ENCODE data around the gene SFI1. TPM values are rescaled to one million over a fixed set of nuclear protein-coding genes. Genes with fewer than 3 reads are reported as not detected.

SFI1 gene
- total RNA-seq, 1 experiment from 2014 or later: 55.2 TPM

DNA sequence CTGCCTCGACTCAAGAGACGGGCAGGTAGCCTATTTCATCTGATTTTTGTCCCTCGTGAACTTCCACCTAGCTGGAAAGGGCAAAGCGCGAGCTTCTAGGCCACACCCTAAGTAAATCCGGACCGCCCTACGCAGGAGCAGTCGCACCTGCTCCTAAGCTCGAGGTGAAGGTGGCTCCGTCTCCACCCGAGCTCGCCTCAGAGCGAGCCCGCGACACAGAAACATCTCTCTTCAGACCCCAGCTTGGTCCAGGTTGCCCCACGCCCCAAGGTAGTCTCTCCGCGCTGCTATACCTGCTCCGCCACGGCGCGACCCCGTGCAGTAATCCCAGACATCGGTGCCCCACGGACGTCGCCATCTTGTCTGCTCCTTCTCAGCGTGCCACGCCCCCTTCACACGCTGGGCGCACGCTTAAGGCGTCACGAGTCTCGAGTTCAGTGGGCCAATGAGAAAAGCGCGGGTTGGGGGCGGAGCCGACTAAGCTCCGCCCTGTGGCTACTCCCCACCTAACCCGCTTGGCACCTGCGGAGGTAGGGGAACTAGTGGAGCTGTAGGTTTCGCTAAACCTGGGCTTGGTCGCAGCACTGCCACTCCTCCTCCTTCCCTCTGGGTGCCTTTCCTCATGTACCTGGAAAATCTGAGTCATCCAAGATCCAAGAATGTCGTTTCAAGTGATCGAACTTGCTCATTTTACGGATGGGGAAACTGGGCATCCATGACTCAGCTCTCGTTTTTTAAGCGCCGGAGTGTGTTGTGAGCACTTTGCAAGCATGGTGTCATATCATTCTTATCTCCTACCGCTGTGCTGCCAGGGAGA is 165.7 kb downstream of the SFI1 start, which contains the start of gene PISD:
PISD (minus strand) TSS at position 365 of the 817 bp plus-strand sequence; CDS start at position 358, 7 bp downstream.
- POLR2A ChIA-PET: interaction anchor here (0.5 to 2.9 kb wide), 16 partner anchors 8 to 1119 kb away, joined by 3 to 31 read pairs (median 6); partner anchors contain the start of gene DEPDC5
- CTCF ChIA-PET: interaction anchor here (0.8 to 2.6 kb wide), 7 partner anchors 15 to 308 kb away, joined by 4 to 33 read pairs (median 5); no protein-coding TSS in a partner anchor
- peak; percentile 96 to 97 for DNase-seq
- intact Hi-C loops (cut with micrococcal nuclease; ENCODE audit: unreplicated experiment): loop anchor here (2.0 kb wide), 2 partner anchors 15 to 31 kb away; no protein-coding TSS in a partner anchor
- TF ChIP-seq, protein P1, sequence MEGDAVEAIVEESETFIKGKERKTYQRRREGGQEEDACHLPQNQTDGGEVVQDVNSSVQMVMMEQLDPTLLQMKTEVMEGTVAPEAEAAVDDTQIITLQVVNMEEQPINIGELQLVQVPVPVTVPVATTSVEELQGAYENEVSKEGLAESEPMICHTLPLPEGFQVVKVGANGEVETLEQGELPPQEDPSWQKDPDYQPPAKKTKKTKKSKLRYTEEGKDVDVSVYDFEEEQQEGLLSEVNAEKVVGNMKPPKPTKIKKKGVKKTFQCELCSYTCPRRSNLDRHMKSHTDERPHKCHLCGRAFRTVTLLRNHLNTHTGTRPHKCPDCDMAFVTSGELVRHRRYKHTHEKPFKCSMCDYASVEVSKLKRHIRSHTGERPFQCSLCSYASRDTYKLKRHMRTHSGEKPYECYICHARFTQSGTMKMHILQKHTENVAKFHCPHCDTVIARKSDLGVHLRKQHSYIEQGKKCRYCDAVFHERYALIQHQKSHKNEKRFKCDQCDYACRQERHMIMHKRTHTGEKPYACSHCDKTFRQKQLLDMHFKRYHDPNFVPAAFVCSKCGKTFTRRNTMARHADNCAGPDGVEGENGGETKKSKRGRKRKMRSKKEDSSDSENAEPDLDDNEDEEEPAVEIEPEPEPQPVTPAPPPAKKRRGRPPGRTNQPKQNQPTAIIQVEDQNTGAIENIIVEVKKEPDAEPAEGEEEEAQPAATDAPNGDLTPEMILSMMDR (IDR thresholded peaks at IDR 0.05; ENCODE audit: insufficient read depth in 1 of 2, low read depth in 1 of 2, low read length in 1 of 2, severe bottlenecking in 1 of 2, unreplicated experiment in 1 of 2): no peak
- Mint-ChIP-seq H3K9me3 (ENCODE audit: unreplicated experiment) (no peaks in the 10 kb centered on the region), H3K4me3 (ENCODE audit: unreplicated experiment) (peak within 1 kb of the TSS; percentile 97), H3K4me1 (ENCODE audit: low read depth, unreplicated experiment) (peaks cover 20% of the 10 kb centered on the region), H3K36me3 (ENCODE audit: insufficient read depth, unreplicated experiment) (peaks cover 29% of the 10 kb centered on the region), H3K27ac (ENCODE audit: unreplicated experiment) (peak within 1 kb of the TSS; percentile 99), H3K27me3 (ENCODE audit: insufficient read depth, unreplicated experiment) (no peaks in the 10 kb centered on the region)
- H3K9me3 ChIP-seq: no peaks in the 10 kb centered on the region
- no TSS peak for BruUV-seq (replicated peaks)
- no peaks in the 10 kb centered on the region for H3K36me3 ChIP-seq (ENCODE audit: control insufficient read depth, insufficient read depth, low read length)
- H3K27me3 ChIP-seq (replicated peaks; ENCODE audit: control insufficient read depth, insufficient read depth, low read length): no peaks in the 10 kb centered on the region
- peak within 1 kb of the TSS; percentile 71 for H3K4me3 ChIP-seq (ENCODE audit: low read depth, low read length)
- H3K4me1 ChIP-seq: peaks cover 13% of the 10 kb centered on the region; the same call in 1 of the 2 replicates

DNA sequence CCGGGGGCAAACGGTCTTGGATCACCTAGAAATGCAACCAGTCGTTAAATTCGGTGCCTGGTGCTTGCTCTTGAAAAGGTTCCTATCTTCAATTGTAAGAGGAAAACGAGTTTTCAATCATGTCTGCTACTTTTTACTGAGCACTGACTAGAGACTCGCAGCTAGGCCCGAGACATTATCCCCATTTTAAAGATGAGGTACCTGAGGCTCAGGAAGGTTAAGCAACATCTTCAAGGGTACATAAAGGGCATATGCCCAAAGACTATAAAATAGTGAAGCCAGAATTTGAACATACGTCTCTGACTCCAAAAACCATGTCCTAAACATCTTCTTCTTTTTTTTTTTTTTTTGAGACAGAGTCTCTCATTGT is 166.3 kb downstream of the SFI1 start:
- CTCF ChIA-PET: interaction anchor here (0.8 to 2.6 kb wide), 7 partner anchors 14 to 308 kb away, joined by 4 to 33 read pairs (median 5); no protein-coding TSS in a partner anchor
- Histone ChIP-seq H3K36me3 (ENCODE audit: control insufficient read depth, insufficient read depth, low read length) (no peaks in the 10 kb centered on the region), H3K27me3 (replicated peaks; ENCODE audit: control insufficient read depth, insufficient read depth, low read length) (no peaks in the 10 kb centered on the region), H3K9me3 (no peaks in the 10 kb centered on the region), H3K4me3 (ENCODE audit: low read depth, low read length) (peak overlapping the region; percentile 52), H3K4me1 (peaks cover 13% of the 10 kb centered on the region; the same call in 1 of the 2 replicates)
- POLR2A ChIA-PET: interaction anchor here (0.6 to 2.9 kb wide), 13 partner anchors 8 to 1118 kb away, joined by 3 to 31 read pairs (median 8); partner anchors contain the start of gene DEPDC5
- H3K9me3 Mint-ChIP-seq (ENCODE audit: unreplicated experiment): no peaks in the 10 kb centered on the region
- BruUV-seq (replicated peaks): TSS peak; percentile 98
- peak overlapping the region; percentile 97 for H3K4me3 Mint-ChIP-seq (ENCODE audit: unreplicated experiment)
- intact Hi-C loops (cut with micrococcal nuclease; ENCODE audit: unreplicated experiment): loop anchor here (2.0 kb wide), 2 partner anchors 16 to 32 kb away; no protein-coding TSS in a partner anchor
- TF ChIP-seq, protein P1 (IDR thresholded peaks at IDR 0.05; ENCODE audit: insufficient read depth in 1 of 2, low read depth in 1 of 2, low read length in 1 of 2, severe bottlenecking in 1 of 2, unreplicated experiment in 1 of 2): no peak
- no peaks in the 10 kb centered on the region for H3K27me3 Mint-ChIP-seq (ENCODE audit: insufficient read depth, unreplicated experiment)
- peaks cover 29% of the 10 kb centered on the region for H3K36me3 Mint-ChIP-seq (ENCODE audit: insufficient read depth, unreplicated experiment)
- peaks cover 20% of the 10 kb centered on the region for H3K4me1 Mint-ChIP-seq (ENCODE audit: low read depth, unreplicated experiment)
- peak overlapping the region; percentile 99 for H3K27ac Mint-ChIP-seq (ENCODE audit: unreplicated experiment)
- DNase-seq: no peak

Small RNAs within 50 kb of the gene (microRNA-seq; reads per million reads assigned to microRNA genes)
- gene MIR7109: not detected

Other genes with a start within 250 kb of the SFI1 start
- 0.68 and 0.72 TPM in 2 replicates for gene PIK3IP1, start 204.0 kb upstream of the SFI1 start, total RNA-seq (2022)
- 36.6 and 40.9 TPM in 2 replicates for gene PATZ1, start 150.2 kb upstream of the SFI1 start, total RNA-seq (2022)
- 78.3 and 87.6 TPM in 2 replicates for gene DRG1, start 96.9 kb upstream of the SFI1 start, total RNA-seq (2022)
- gene EIF4ENIF1, start 6.7 kb upstream of the SFI1 start, total RNA-seq (2022): 37.0 and 39.7 TPM in 2 replicates
- 56.7 and 58.7 TPM in 2 replicates for gene PISD, start 165.7 kb downstream of the SFI1 start, total RNA-seq (2022)